Eye (tissue), 1 donor: ENCODE measurements around the gene LRRC27.
"Not testable (repeated sequence)": the region's sequence is repeated elsewhere in the genome, so short reads cannot be mapped to it uniquely, and the experiment has no call there.

Experiments
- DNase-seq: peaks from one replicate; pipeline ENCODE4 v3.0.0-alpha.2; 2015

Gene LRRC27

GRCh38 chr10:132376394-132376851 lies 44.4 kb downstream of the LRRC27 start:
- DNase-seq = no peak

- no peak for DNase-seq
Measured at GRCh38 chr10:132377326-132377725, 45.3 kb downstream of the LRRC27 start.

GRCh38 chr10:132379026-132379425 lies 47.0 kb downstream of the LRRC27 start:
- DNase-seq = not testable (repeated sequence)

GRCh38 chr10:132380986-132381385 lies 49.0 kb downstream of the LRRC27 start:
- not testable (repeated sequence) for DNase-seq

- DNase-seq = no peak
Measured at GRCh38 chr10:132381741-132382140, 49.7 kb downstream of the LRRC27 start.

DNA sequence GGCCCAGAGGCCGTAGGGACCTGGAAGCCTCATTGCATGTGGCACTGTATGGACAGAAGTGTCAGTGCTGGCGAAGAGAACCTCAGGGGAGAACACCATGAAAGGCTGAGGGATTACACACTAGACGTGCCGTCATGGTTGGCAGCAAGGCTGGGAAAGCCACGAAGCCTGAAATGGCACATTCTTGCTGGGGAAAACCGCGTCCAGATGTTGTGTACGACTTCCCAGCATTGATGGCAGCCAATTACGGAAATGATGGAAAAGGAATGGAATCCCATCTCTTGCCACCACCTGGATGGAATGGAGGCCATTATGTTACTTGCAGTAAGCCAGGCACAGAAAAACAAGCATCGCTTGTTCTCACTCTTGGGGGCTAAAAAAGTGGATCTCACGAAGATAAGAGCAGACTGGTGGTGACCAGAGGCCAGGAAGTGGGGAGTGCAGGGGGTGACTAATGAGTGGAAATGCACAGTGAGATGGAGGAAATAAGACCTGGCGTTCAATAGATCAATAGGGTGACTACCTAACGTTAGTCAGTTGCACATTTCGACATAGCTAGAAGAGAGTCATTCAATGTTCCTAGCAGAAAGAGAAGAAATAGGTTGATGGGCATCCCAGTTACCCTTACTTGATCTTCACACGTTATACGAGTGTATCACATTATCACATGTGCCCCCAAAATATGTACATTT lies 50.4 kb downstream of the LRRC27 start:
- DNase-seq = no peak

GRCh38 chr10:132383101-132383500 lies 51.1 kb downstream of the LRRC27 start:
- DNase-seq = no peak

- DNase-seq = no peak
Measured at GRCh38 chr10:132383751-132384196, 51.8 kb downstream of the LRRC27 start.

DNA sequence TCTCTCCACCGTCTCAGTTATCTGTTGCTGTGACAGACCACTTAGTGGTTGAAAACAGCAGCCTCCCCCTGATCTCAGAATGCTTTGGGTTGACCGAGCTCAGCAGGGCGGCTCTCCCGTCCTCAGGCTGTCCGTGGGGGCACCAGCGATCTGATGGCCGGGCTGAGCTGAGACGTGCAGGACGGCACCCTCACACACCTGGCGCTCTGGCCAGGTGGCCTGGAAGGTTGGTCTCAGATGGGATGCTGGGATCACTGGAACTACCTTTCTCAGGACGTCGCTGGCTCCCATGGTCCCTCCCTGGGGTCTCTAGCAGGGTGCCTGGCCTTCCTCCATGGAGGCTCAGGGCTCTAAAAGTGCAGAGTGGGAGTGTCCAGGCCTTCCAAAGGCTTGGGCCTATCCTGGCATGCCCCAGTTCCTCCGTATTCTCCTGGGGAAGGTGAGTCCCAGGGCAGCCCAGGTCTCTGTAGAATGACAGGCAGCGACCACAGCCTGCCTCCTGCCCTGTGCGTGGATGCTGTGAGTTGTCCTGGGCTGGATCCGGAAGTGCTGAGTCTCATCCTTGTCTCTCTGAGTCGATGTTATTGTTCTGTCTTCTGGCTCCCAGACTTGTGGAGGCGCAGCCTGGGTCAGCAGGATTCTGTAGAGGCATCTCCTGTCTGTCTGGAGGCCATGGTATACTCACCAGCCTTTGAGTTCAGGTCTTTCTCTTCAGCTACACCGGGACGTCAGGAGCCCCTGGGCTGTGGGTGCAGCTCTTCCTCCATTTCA lies 52.8 kb downstream of the LRRC27 start:
- DNase-seq = no peak

- no peak for DNase-seq
Measured at GRCh38 chr10:132385389-132385667, 53.3 kb downstream of the LRRC27 start.

- no peak for DNase-seq
Measured at GRCh38 chr10:132385721-132386418, 53.9 kb downstream of the LRRC27 start.

DNA sequence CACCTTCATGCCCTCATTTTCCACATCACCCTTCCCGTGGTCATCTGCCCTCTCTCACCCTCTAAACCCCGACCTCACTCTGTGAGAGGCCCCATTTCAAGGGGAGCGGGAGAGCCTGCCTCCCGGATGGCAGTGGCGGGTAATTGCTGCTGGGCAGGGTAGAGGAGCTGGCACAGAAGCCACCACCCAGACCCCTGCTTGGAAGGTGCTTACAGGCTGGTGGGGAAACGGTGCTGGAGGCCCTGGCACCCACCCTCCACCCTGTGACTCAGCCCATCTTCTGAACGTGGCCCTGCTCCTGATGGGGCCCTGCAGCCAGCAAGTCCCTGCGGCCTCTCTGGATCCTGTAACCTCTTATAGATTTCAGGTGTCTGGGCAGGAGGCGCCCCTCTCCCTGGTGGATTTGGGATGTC lies 54.4 kb downstream of the LRRC27 start:
- no peak for DNase-seq

GRCh38 chr10:132386896-132387295 lies 54.9 kb downstream of the LRRC27 start:
- not testable (repeated sequence) for DNase-seq

DNA sequence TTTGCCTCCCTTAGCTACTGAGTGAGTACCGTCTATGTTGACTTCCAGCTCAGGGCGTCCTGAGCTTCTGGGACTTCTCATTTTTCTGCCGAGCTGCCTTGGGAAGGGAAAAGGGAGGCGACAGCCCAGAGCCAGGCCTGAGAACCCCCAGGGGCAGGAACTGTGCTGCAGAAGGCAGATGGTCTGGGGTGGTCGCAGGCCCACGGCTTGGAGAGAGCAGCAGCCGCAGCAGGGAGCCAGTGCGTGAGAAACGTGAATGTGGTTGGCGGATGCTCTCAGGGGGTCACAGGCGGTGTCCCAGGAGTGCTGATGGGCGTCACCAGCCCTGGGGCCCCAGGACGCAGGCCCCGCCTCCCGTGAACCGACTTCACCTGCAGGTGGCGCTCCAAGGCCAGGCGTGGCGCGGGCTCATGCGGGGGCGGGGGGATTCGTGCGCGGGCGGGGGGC lies 55.8 kb downstream of the LRRC27 start:
- DNase-seq = peak; percentile 88

- DNase-seq = no peak
Measured at GRCh38 chr10:132388891-132389432, 57.0 kb downstream of the LRRC27 start.

DNA sequence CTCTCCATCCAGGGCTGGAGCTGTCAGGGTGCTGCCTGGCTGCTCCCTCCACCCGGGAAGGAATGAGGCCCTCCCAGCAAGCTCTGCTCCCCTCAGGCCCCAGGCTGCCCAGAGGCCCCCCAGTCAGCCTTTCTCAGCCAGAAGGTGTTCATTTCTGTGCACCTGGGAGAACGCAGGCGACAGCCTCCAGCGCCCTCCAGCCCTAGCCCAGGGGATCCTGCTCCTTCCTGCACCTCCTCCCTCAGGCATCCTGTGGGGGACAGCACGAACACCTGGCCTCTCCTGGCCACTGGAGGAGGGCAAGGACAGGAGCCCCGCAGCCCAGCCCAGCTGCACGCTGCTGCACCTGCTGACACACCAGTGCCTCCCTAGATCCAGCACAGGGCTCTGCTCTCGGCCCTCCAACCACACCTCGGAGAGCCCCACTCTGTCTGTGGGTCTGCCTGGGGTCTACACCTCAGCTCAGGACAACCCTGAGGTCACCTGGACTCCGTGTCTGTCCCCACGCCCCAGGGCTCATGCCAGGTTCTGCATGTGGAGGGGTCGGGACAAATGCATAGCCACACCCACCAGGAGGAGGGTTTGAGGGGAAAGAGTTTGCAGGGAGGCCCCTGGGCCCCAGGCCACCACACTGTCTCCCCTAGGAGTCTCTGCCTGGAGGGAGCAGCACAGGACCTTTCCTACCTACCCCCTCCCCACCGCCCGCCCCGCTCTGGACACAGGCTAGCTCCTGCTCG lies 57.6 kb downstream of the LRRC27 start:
- no peak for DNase-seq

DNA sequence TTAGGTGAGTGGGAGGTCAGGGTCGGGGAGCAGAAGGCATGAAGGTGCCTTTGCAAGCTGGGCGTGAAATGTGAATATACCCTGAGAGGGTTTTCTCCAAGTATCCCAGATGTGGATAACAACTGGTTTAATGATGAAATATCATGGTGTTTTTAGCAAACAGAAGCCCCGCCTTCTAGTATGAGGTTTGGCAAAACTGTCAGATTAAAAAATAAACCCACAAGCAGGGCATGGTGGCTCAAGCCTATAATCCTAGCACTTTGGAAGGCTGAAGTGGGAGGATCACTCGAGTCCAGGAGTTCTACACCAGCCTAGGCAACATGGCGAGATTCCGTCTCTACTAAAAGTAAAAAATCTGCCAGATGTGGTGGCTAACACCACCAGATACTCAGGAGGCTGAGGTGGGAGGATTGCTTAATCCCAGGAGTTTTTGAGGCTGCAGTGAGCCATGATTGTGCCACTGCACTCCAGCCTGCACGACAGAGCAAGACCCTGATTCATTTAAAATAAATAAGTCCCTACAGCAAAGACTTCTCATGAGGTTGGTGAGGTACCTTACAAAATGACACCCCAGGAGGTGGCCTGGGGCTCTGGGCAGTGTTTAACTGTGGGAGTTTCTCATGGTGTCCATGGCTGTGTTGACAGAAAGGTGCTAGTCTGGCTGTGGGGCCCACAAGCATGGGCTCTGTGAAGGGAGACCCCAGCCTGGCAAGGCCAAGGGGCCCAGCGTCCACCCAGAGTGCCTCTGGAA lies 58.4 kb downstream of the LRRC27 start:
- no peak for DNase-seq

DNA sequence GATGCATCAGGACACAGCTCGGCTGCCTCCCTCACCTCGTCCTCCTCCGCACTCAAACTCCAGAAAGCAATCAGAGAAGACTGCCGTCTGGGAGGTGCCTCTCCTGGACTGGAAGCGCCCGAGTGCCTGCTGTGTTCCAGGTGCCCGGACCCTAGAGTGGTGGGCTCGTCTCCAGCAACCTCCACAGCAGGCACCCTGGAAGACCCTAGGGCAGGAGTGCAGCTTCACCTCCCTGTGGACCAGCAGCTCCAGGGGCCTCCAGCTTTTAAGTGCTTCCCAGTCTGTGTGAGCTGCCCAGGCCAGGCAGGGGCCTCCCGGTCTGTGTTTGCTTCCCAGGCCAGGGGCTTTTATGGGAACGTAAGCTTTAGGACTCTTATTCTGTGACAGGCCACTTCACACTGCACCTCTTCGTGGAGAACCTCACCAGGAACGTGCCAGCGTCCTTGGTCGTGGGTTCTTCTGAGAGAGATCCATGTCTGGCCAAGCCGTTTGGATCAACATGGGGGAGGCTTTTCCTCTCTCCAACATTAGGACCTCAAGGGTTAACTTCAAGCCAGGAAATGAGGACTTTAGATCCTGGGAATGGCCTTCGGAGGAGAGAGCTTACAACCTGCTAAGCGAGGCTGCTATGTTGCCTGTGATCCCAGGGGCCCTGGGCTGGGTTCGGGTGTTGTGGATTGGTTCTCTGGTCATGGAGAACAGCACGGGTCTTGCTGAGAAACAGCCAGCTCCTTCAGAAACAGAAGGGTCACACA lies 59.1 kb downstream of the LRRC27 start:
- no peak for DNase-seq

GRCh38 chr10:132391676-132392020 lies 59.7 kb downstream of the LRRC27 start:
- no peak for DNase-seq

GRCh38 chr10:132392184-132392800 lies 60.3 kb downstream of the LRRC27 start:
- no peak for DNase-seq
